ENCODE data around the gene PLEKHF1. TPM values are rescaled to one million over a fixed set of nuclear protein-coding genes. Genes with fewer than 3 reads are reported as not detected.

Gene PLEKHF1
- total RNA-seq, 1 experiment from 2014 or later = 15.9 TPM

DNA sequence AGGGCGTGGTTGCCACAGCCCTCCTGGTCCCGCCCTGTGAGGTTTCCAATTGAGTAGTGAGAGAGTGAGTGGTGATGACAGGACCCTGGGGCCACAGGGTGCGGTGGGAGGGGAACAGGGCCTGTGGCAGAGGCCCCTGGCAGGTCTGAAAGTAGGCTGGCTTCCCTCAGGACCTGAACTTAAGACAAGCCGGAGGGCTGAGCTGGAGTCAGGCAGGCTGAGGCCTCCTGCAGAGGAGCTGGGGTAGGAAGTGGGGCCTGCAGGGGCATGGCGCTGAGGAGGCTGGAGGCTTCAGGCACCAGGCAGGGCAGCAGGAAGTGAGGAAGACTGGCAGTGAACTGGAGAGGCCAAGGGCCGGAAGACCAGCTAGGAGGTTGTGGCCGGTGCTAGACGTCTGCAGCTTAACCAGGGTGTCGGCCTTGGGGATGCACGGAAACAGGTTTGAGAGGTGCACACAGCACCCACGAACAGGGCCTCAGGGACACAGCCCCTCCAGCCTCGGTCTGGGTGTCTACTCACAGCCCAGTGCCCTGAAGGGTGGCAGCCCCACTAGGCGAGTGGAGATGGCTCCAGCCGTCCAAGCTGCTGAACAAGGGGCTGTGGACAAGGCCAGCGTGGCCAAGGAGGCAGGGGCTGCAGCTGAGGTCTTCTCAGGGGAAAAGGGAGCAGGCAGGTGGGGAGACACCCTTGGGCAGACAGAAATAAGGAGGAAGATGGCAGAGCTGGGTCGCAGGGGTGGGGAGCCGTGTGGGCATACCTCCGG, 41.4 kb upstream of the PLEKHF1 start:
- no peak for TF ChIP-seq EZH2phosphoT487 (IDR thresholded peaks at IDR 0.05; ENCODE audit: borderline replicate concordance, low read length)
- no peaks in the 10 kb centered on the region for H3K9me2 ChIP-seq (replicated peaks; ENCODE audit: low read length)
- no peak overlapping the region for H3K4me3 ChIP-seq (ENCODE audit: low read length)
- H3K4me1 ChIP-seq (ENCODE audit: insufficient read depth, low read length) = no peaks in the 10 kb centered on the region
- no peak overlapping the region for H3K9ac ChIP-seq (ENCODE audit: low read length)
- ATAC-seq (no peak), DNase-seq (no peak)
- no peaks in the 10 kb centered on the region for H3K36me3 ChIP-seq (ENCODE audit: low read depth, low read length)
- CTCF ChIA-PET = no interaction called here
- BruUV-seq (replicated peaks) = no TSS peak
- no peak overlapping the region for H2AFZ ChIP-seq (ENCODE audit: low read length)
- no peaks in the 10 kb centered on the region for H3K79me2 ChIP-seq (ENCODE audit: low read length)
- no peak overlapping the region for H3K27ac ChIP-seq (ENCODE audit: low read length)
- intact Hi-C loops (cut with micrococcal nuclease) = loop anchor here (5.0 kb wide), 1 partner anchor 38 kb away; no protein-coding TSS in a partner anchor
- no peaks in the 10 kb centered on the region for H3K27me3 ChIP-seq (ENCODE audit: low read length)
- no peaks in the 10 kb centered on the region for H3F3A ChIP-seq (ENCODE audit: low read length, unreplicated experiment)
- POLR2A ChIA-PET (ENCODE audit: unreplicated experiment) = no interaction called here
- H3K4me2 ChIP-seq (ENCODE audit: low read length) = no peak overlapping the region
- no peaks in the 10 kb centered on the region for H4K20me1 ChIP-seq (ENCODE audit: low read length)
- H3K9me3 ChIP-seq (ENCODE audit: low read length) = no peaks in the 10 kb centered on the region

DNA sequence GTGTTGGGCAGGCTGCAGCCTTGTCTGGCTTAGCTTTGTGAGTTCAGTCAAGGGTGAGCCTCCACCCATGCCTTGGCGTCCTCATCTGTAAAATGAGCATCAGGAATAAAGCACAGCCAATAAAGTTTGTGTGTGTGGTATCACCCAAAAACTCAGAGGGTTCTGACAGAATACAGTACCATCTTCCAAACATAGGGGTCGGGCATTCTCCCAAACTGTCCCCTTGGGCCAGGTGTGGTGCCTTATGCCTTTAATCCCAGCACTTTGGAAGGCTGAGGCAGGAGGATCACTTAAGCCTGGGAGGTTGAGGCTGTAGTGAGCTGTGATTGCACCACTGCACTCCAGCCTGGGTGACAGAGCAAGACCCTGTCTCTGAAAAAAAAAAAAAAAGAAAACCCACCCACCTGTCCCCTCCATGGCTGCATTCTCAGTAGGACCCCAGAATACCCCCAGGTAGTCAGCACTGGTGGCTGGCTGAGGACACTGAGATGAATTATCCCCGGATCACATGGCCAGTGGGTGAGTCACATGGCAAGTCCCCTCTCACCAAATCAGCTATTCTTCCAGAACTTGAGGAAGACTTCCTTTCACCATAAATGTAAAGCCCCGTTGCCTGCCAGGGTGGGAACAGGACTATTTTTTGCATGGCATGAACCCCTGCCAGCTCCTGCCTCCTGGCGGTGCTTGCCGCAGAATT, 40.6 kb upstream of the PLEKHF1 start:
- no peaks in the 10 kb centered on the region for H3K36me3 ChIP-seq (ENCODE audit: low read depth, low read length)
- intact Hi-C loops (cut with micrococcal nuclease) = loop anchor here (5.0 kb wide), 1 partner anchor 38 kb away; no protein-coding TSS in a partner anchor
- H3K4me2 ChIP-seq (ENCODE audit: low read length) = no peak overlapping the region
- ChIA-PET CTCF (interaction anchor here (1.1 kb wide), 1 partner anchor 92 kb away, joined by 3 read pairs; no protein-coding TSS in a partner anchor), POLR2A (ENCODE audit: unreplicated experiment) (no interaction called here)
- H2AFZ ChIP-seq (ENCODE audit: low read length) = no peak overlapping the region
- H3K4me3 ChIP-seq (ENCODE audit: low read length) = no peak overlapping the region
- no TSS peak for BruUV-seq (replicated peaks)
- no peaks in the 10 kb centered on the region for H4K20me1 ChIP-seq (ENCODE audit: low read length)
- no peak overlapping the region for H3K9ac ChIP-seq (ENCODE audit: low read length)
- no peaks in the 10 kb centered on the region for H3F3A ChIP-seq (ENCODE audit: low read length, unreplicated experiment)
- no peaks in the 10 kb centered on the region for H3K4me1 ChIP-seq (ENCODE audit: insufficient read depth, low read length)
- no peaks in the 10 kb centered on the region for H3K9me3 ChIP-seq (ENCODE audit: low read length)
- DNase-seq = no peak
- no peaks in the 10 kb centered on the region for H3K79me2 ChIP-seq (ENCODE audit: low read length)
- TF ChIP-seq EZH2phosphoT487 (IDR thresholded peaks at IDR 0.05; ENCODE audit: borderline replicate concordance, low read length) = no peak
- TF ChIP-seq, protein P1, sequence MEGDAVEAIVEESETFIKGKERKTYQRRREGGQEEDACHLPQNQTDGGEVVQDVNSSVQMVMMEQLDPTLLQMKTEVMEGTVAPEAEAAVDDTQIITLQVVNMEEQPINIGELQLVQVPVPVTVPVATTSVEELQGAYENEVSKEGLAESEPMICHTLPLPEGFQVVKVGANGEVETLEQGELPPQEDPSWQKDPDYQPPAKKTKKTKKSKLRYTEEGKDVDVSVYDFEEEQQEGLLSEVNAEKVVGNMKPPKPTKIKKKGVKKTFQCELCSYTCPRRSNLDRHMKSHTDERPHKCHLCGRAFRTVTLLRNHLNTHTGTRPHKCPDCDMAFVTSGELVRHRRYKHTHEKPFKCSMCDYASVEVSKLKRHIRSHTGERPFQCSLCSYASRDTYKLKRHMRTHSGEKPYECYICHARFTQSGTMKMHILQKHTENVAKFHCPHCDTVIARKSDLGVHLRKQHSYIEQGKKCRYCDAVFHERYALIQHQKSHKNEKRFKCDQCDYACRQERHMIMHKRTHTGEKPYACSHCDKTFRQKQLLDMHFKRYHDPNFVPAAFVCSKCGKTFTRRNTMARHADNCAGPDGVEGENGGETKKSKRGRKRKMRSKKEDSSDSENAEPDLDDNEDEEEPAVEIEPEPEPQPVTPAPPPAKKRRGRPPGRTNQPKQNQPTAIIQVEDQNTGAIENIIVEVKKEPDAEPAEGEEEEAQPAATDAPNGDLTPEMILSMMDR (conservative IDR thresholded peaks at IDR 0.05; ENCODE audit: low read depth, low read length) = no peak
- no peak for TF ChIP-seq EZH2 (IDR thresholded peaks at IDR 0.05; ENCODE audit: low read length, unreplicated experiment)
- H3K9me2 ChIP-seq (replicated peaks; ENCODE audit: low read length) = no peaks in the 10 kb centered on the region
- no peak overlapping the region for H3K27ac ChIP-seq (ENCODE audit: low read length)
- ATAC-seq = no peak
- H3K27me3 ChIP-seq (ENCODE audit: low read length) = no peaks in the 10 kb centered on the region

- H3K9ac ChIP-seq (ENCODE audit: low read length) = no peak overlapping the region
- intact Hi-C loops (cut with micrococcal nuclease) = no loop called here
- no peak overlapping the region for H3K4me3 ChIP-seq (ENCODE audit: low read length)
- no peaks in the 10 kb centered on the region for H3K9me3 ChIP-seq (ENCODE audit: low read length)
- no TSS peak for BruUV-seq (replicated peaks)
- H3K4me1 ChIP-seq (ENCODE audit: insufficient read depth, low read length) = no peaks in the 10 kb centered on the region
- no peaks in the 10 kb centered on the region for H3F3A ChIP-seq (ENCODE audit: low read length, unreplicated experiment)
- CTCF ChIA-PET = interaction anchor here (1.1 kb wide), 1 partner anchor 91 kb away, joined by 3 read pairs; no protein-coding TSS in a partner anchor
- TF ChIP-seq EZH2phosphoT487 (IDR thresholded peaks at IDR 0.05; ENCODE audit: borderline replicate concordance, low read length) (no peak), EZH2 (IDR thresholded peaks at IDR 0.05; ENCODE audit: low read length, unreplicated experiment) (no peak)
- TF ChIP-seq, protein P1 (conservative IDR thresholded peaks at IDR 0.05; ENCODE audit: low read depth, low read length) = no peak
- no peaks in the 10 kb centered on the region for H3K79me2 ChIP-seq (ENCODE audit: low read length)
- H3K36me3 ChIP-seq (ENCODE audit: low read depth, low read length) = no peaks in the 10 kb centered on the region
- POLR2A ChIA-PET (ENCODE audit: unreplicated experiment) = no interaction called here
- ATAC-seq (no peak), DNase-seq (no peak)
- H3K27me3 ChIP-seq (ENCODE audit: low read length) = no peaks in the 10 kb centered on the region
- no peak overlapping the region for H2AFZ ChIP-seq (ENCODE audit: low read length)
- no peak overlapping the region for H3K4me2 ChIP-seq (ENCODE audit: low read length)
- no peak overlapping the region for H3K27ac ChIP-seq (ENCODE audit: low read length)
- no peaks in the 10 kb centered on the region for H4K20me1 ChIP-seq (ENCODE audit: low read length)
- H3K9me2 ChIP-seq (replicated peaks; ENCODE audit: low read length) = no peaks in the 10 kb centered on the region
These were observed 40.0 kb upstream of the PLEKHF1 start for GRCh38 chr19:29625186-29625651.
